ENCODE results near the gene MAD1L1. TPM values are rescaled to one million over a fixed set of nuclear protein-coding genes. Genes with fewer than 3 reads are reported as not detected.

Gene MAD1L1
- total and polyA plus RNA-seq, 2 of the 8 experiments (the other 6 are each of a cell fraction or from before 2014, with no cell fraction given) = 40.4 to 44.6 TPM

GRCh38 chr7:2186166-2186565, 46.6 kb downstream of the MAD1L1 start:
- Histone ChIP-seq H3K79me1 (ENCODE audit: low read depth, low read length) (peaks cover 2% of the 10 kb centered on the region; the same call in 1 of the 2 replicates), H3K4me3 (ENCODE audit: extremely low read depth in 1 of 4, insufficient read depth in 2 of 4, low read depth in 3 of 4, low read length in 4 of 4) (no peak overlapping the region), H2BK120ac (replicated peaks; ENCODE audit: low read depth, low read length) (no peak overlapping the region), H2AK5ac (ENCODE audit: low read depth, low read length) (no peak overlapping the region), H4K5ac (ENCODE audit: insufficient read length, low read depth, low read length) (no peak overlapping the region), H3K23me2 (ENCODE audit: low read depth, low read length) (no peaks in the 10 kb centered on the region), H3K18ac (ENCODE audit: extremely low read depth, low read length) (no peak overlapping the region), H2BK5ac (ENCODE audit: low read depth, low read length) (no peak overlapping the region), H2BK12ac (ENCODE audit: low read depth, low read length) (no peak overlapping the region), H3K36me3 (ENCODE audit: control insufficient read depth in 2 of 4, insufficient read depth in 4 of 4, low read length in 3 of 4) (peaks cover 0 to 14% (median 3%) of the 10 kb centered on the region in 4 experiments; a peak in 2 of 8 replicates), H3K4me1 (replicated peaks in 1 of 4; ENCODE audit: control insufficient read depth in 3 of 4, insufficient read depth in 4 of 4, low read length in 3 of 4) (no peaks in the 10 kb centered on the region), H2AFZ (ENCODE audit: low read length) (no peak overlapping the region), H3K4ac (replicated peaks; ENCODE audit: insufficient read length, low read depth, low read length) (no peak overlapping the region), H3K23ac (ENCODE audit: insufficient read length) (no peak overlapping the region), H3K56ac (replicated peaks; ENCODE audit: insufficient read length, low read depth, low read length) (no peak overlapping the region), H3K9ac (replicated peaks in 1 of 4; ENCODE audit: extremely low read depth in 1 of 4, low read depth in 3 of 4, low read length in 3 of 4) (no peak overlapping the region), H2BK15ac (ENCODE audit: low read length) (no peak overlapping the region), H3K9me3 (ENCODE audit: insufficient read depth in 2 of 2, low read depth in 1 of 2, low read length in 1 of 2) (peaks cover 3 to 12% of the 10 kb centered on the region in 2 experiments; a peak in 1 of 4 replicates), H4K8ac (ENCODE audit: extremely low read depth, insufficient read depth, low read length) (no peak overlapping the region), H3K79me2 (ENCODE audit: control insufficient read depth in 1 of 2, insufficient read depth in 2 of 2, low read length in 2 of 2) (peaks cover 0 to 10% of the 10 kb centered on the region in 2 experiments; a peak in 1 of 4 replicates), H3K27me3 (replicated peaks in 1 of 4; ENCODE audit: control insufficient read depth in 3 of 4, extremely low read depth in 1 of 4, insufficient read depth in 3 of 4, low read length in 3 of 4) (no peaks in the 10 kb centered on the region), H3K14ac (ENCODE audit: insufficient read length) (no peak overlapping the region), H3K4me2 (ENCODE audit: insufficient read depth in 1 of 2, low read depth in 2 of 2, low read length in 2 of 2) (no peak overlapping the region), H2BK20ac (ENCODE audit: low read length) (no peak overlapping the region), H3K27ac (ENCODE audit: low read depth, low read length) (no peak overlapping the region), H4K20me1 (replicated peaks in 1 of 2; ENCODE audit: control insufficient read depth in 1 of 2, insufficient read depth in 2 of 2, low read length in 2 of 2) (no peaks in the 10 kb centered on the region), H4K91ac (replicated peaks; ENCODE audit: insufficient read length, low read length) (no peak overlapping the region)
- 96% methylated on average over 4 of the region's 4 CpGs; no CpG with 5 or more reads in 1 of the 2 experiments for WGBS, 2 experiments (ENCODE audit: extremely low coverage in 1 of 2, insufficient coverage in 1 of 2, insufficient read length in 1 of 2, insufficient replicate concordance in 2 of 2, low coverage in 1 of 2, low lambda C conversion rate in 2 of 2, missing lambda C conversion rate in 1 of 2)
- no peak for TF ChIP-seq EGR1 (IDR thresholded peaks at IDR 0.05; ENCODE audit: borderline replicate concordance, low read depth, low read length)
- POLR2A ChIA-PET (ENCODE audit: partially characterized antibody) = no interaction called here
- CTCF ChIA-PET (ENCODE audit: partially characterized antibody) = interaction anchor here (0.9 kb wide), 1 partner anchor 9 kb away, joined by 3 read pairs; no protein-coding TSS in a partner anchor
- no peak for FAIRE-seq
- no peak for DNase-seq (ENCODE audit: low read depth in 1 of 2, low spot score in 2 of 2)
